Caco-2 (cell line): ENCODE data around the gene HNRNPAB. TPM values are rescaled to one million over a fixed set of nuclear protein-coding genes. Genes with fewer than 3 reads are reported as not detected.
A peak's percentile ranks its signal among the peaks of the same experiment; 100 is the strongest.

ENCODE experiments used
- BruUV-seq: library from RNA; stranded (reverse); fragments of 400-500 nt; replicated peaks from 2 replicates; lab custom pipeline; 2021; lab: Mats Ljungman, UMichigan
- CTCF ChIA-PET: fragments of 300-600 bp; sonication (Branson Sonifier 250); formaldehyde crosslinking; loops from one replicate; lab custom pipeline; 2022; ENCODE audit warnings: antibody characterized with exemption; lab: Charles Lee
- POLR2A ChIA-PET: fragments of 300-600 bp; sonication (Branson Sonifier 250); formaldehyde crosslinking; loops from one replicate; lab custom pipeline; 2022; ENCODE audit warnings: antibody characterized with exemption; lab: Charles Lee
- DNase-seq, 2 experiments: peaks; one replicate each; pipeline versions ENCODE4 v3.0.0 to v3.0.0-alpha.2; 2020 to 2022
- H3K27me3 ChIP-seq: replicated peaks from 2 replicates; pipeline ENCODE4 v1.6.0; 2011; ENCODE audit warnings: low read length; ENCODE audit not compliant: control insufficient read depth, insufficient read depth
- H3K36me3 ChIP-seq: 2 replicates; pipeline ENCODE4 v1.5.1; 2011; ENCODE audit warnings: low read length; ENCODE audit not compliant: control insufficient read depth, insufficient read depth
- H3K4me1 ChIP-seq: fragments of 250-450 bp; sonication (Bioruptor Pico); 2 replicates; pipeline ENCODE4 v1.5.1; 2020; ENCODE audit warnings: mild to moderate bottlenecking
- H3K4me3 ChIP-seq: 2 replicates; pipeline ENCODE4 v1.5.1; 2011; ENCODE audit warnings: low read depth, mild to moderate bottlenecking, control low read depth, low read length
- H3K9me3 ChIP-seq: fragments of 250-450 bp; sonication (Bioruptor Pico); 2 replicates; pipeline ENCODE4 v1.5.1; 2020; ENCODE audit warnings: mild to moderate bottlenecking, moderate library complexity
- H3K27ac Mint-ChIP-seq: one replicate; pipeline ENCODE4 v1.8.0; 2022; ENCODE audit warnings: mixed read lengths; ENCODE audit not compliant: unreplicated experiment
- H3K27me3 Mint-ChIP-seq: one replicate; pipeline ENCODE4 v1.8.0; 2022; ENCODE audit warnings: mixed read lengths; ENCODE audit not compliant: insufficient read depth, unreplicated experiment
- H3K36me3 Mint-ChIP-seq: one replicate; pipeline ENCODE4 v1.8.0; 2022; ENCODE audit warnings: mild to moderate bottlenecking, mixed read lengths; ENCODE audit not compliant: insufficient read depth, unreplicated experiment
- H3K4me1 Mint-ChIP-seq: one replicate; pipeline ENCODE4 v1.8.0; 2022; ENCODE audit warnings: low read depth, mixed read lengths; ENCODE audit not compliant: unreplicated experiment
- H3K4me3 Mint-ChIP-seq: one replicate; pipeline ENCODE4 v1.8.0; 2022; ENCODE audit warnings: mild to moderate bottlenecking, moderate library complexity, mixed read lengths; ENCODE audit not compliant: unreplicated experiment
- H3K9me3 Mint-ChIP-seq: one replicate; pipeline ENCODE4 v1.8.0; 2022; ENCODE audit warnings: mixed read lengths; ENCODE audit not compliant: unreplicated experiment
- CTCF ChIP-seq, 2 experiments: fragments of 200-600 bp in 1 of 2; IDR thresholded peaks; 1 replicate in 1 of 2; 2 replicates in 1 of 2; pipeline versions ENCODE4 v1.5.1 to v1.8.0; 2011 to 2022; ENCODE audit warnings: antibody characterized with exemption in 1 of 2, control low read depth in 1 of 2, inconsistent platforms in 1 of 2, low read depth in 1 of 2, low read length in 1 of 2, mild to moderate bottlenecking in 1 of 2, moderate library complexity in 1 of 2; ENCODE audit not compliant: insufficient read depth in 1 of 2, severe bottlenecking in 1 of 2, unreplicated experiment in 1 of 2
- intact Hi-C: fragments of 100-400 bp; cut with micrococcal nuclease; formaldehyde crosslinking; loops from one replicate; pipeline ENCODE4 v1.10.0; 2022; ENCODE audit not compliant: unreplicated experiment
- total RNA-seq: library from RNA; stranded (reverse); gene quantifications from 2 replicates; pipeline ENCODE4 v1.2.3, GENCODE V29; 2022

The HNRNPAB gene
- total RNA-seq, 1 experiment from 2014 or later, result 295 TPM

- intact Hi-C loops, result no loop called here
- Histone ChIP-seq H3K27me3 (no peaks in the 10 kb centered on the region), H3K4me1 (peaks cover 9% of the 10 kb centered on the region; the same call in 1 of the 2 replicates), H3K4me3 (no peak overlapping the region), H3K36me3 (peaks cover 22% of the 10 kb centered on the region), H3K9me3 (no peaks in the 10 kb centered on the region)
- BruUV-seq, result no TSS peak
- Mint-ChIP-seq H3K4me3 (no peak overlapping the region), H3K4me1 (peaks cover 18% of the 10 kb centered on the region), H3K27ac (peak overlapping the region; percentile 53), H3K36me3 (peaks cover 98% of the 10 kb centered on the region), H3K9me3 (no peaks in the 10 kb centered on the region), H3K27me3 (no peaks in the 10 kb centered on the region)
- ChIA-PET CTCF (no interaction called here), POLR2A (no interaction called here)
- no peak for DNase-seq
- no peak for TF ChIP-seq CTCF (IDR thresholded peaks at IDR 0.05; ENCODE audit: insufficient read depth in 1 of 2, low read depth in 1 of 2, low read length in 1 of 2, severe bottlenecking in 1 of 2, unreplicated experiment in 1 of 2)
Observed at GRCh38 chr5:178210073-178210535, 5.8 kb downstream of the HNRNPAB start.

GRCh38 chr5:178210686-178211085 is 6.4 kb downstream of the HNRNPAB start:
- BruUV-seq, result TSS peak; percentile 8
- peaks cover 22% of the 10 kb centered on the region for H3K36me3 ChIP-seq
- H3K27me3 Mint-ChIP-seq, result no peaks in the 10 kb centered on the region

More at GRCh38 chr5:178210686-178211085, 6.4 kb downstream of the HNRNPAB start:
- H3K4me1 Mint-ChIP-seq, result peaks cover 18% of the 10 kb centered on the region
- intact Hi-C loops, result no loop called here
- ChIA-PET POLR2A (no interaction called here), CTCF (no interaction called here)
- H3K27ac Mint-ChIP-seq, result peak overlapping the region; percentile 58
- DNase-seq, result no peak
- Histone ChIP-seq H3K9me3 (no peaks in the 10 kb centered on the region), H3K4me3 (no peak overlapping the region), H3K4me1 (peaks cover 9% of the 10 kb centered on the region; the same call in 1 of the 2 replicates), H3K27me3 (no peaks in the 10 kb centered on the region)
- peaks cover 98% of the 10 kb centered on the region for H3K36me3 Mint-ChIP-seq
- no peaks in the 10 kb centered on the region for H3K9me3 Mint-ChIP-seq
- no peak for TF ChIP-seq CTCF (IDR thresholded peaks at IDR 0.05; ENCODE audit: insufficient read depth in 1 of 2, low read depth in 1 of 2, low read length in 1 of 2, severe bottlenecking in 1 of 2, unreplicated experiment in 1 of 2)
- H3K4me3 Mint-ChIP-seq, result no peak overlapping the region
